Measurements from ENCODE around the gene HLA-DOB.

DNA sequence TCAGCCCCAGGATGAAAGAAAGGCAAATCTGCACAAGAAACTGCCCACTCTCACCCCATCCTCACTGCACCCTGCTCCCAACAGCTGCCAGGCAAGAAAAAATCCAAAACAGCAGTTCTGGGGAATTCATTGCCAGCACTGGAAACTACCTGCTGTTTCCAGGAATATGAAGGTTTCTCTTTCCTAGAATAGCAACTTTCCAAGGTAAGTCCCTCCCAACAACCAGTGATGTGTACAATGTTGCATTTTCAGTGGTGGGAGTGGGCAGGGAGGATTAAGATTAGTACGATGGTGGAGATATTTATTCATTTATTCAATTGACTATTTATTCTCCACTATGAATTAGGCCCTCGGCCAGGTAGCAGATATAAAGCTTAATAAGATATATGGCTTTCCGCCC is 10.2 kb upstream of the HLA-DOB start:
- TF ChIP-seq, protein P1, sequence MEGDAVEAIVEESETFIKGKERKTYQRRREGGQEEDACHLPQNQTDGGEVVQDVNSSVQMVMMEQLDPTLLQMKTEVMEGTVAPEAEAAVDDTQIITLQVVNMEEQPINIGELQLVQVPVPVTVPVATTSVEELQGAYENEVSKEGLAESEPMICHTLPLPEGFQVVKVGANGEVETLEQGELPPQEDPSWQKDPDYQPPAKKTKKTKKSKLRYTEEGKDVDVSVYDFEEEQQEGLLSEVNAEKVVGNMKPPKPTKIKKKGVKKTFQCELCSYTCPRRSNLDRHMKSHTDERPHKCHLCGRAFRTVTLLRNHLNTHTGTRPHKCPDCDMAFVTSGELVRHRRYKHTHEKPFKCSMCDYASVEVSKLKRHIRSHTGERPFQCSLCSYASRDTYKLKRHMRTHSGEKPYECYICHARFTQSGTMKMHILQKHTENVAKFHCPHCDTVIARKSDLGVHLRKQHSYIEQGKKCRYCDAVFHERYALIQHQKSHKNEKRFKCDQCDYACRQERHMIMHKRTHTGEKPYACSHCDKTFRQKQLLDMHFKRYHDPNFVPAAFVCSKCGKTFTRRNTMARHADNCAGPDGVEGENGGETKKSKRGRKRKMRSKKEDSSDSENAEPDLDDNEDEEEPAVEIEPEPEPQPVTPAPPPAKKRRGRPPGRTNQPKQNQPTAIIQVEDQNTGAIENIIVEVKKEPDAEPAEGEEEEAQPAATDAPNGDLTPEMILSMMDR (conservative IDR thresholded peaks at IDR 0.05 in 1 of 2, IDR thresholded peaks at IDR 0.05 in 1 of 2; ENCODE audit: low read depth in 1 of 2, low read length in 2 of 2), result no peak
- TF ChIP-seq EZH2 (IDR thresholded peaks at IDR 0.05; ENCODE audit: low read length, missing control alignments), result no peak
